Activated T-cell treated with anti-CD3 and anti-CD28 coated beads, Interleukin-2, amount 50 U/mL, for 4 hours (primary cell): ENCODE data around the gene CA10. TPM values are rescaled to one million over a fixed set of nuclear protein-coding genes. Genes with fewer than 3 reads are reported as not detected.

Experiments
- ATAC-seq, 2 donors: fragments of 200-7000 bp; cut with Tn5 transposase; one replicate each; pipeline ENCODE4 v1.10.0; 2021
- DNase-seq: peaks from one replicate; pipeline ENCODE4 v3.0.0-alpha.2; 2020
- H3K27me3 Mint-ChIP-seq: one replicate; pipeline ENCODE4 v1.8.0; 2021; ENCODE audit warnings: low read depth, mixed read lengths
- H3K36me3 Mint-ChIP-seq: one replicate; pipeline ENCODE4 v1.8.0; 2022; ENCODE audit warnings: mixed read lengths; ENCODE audit not compliant: insufficient read depth
- H3K4me1 Mint-ChIP-seq: one replicate; pipeline ENCODE4 v1.8.0; 2021; ENCODE audit warnings: low read depth, mixed read lengths
- H3K4me3 Mint-ChIP-seq: one replicate; pipeline ENCODE4 v1.8.0; 2021; ENCODE audit warnings: mild to moderate bottlenecking, moderate library complexity, mixed read lengths
- H3K9me3 Mint-ChIP-seq: one replicate; pipeline ENCODE4 v1.8.0; 2021; ENCODE audit warnings: mixed read lengths
- total RNA-seq, 3 donors: library from RNA; stranded (reverse); gene quantifications; one replicate each; pipeline ENCODE4 v1.2.1, GENCODE V29; 2021

Gene CA10
- total RNA-seq, 3 donors from 2014 or later: not detected

- Mint-ChIP-seq H3K27me3 (peaks cover 2% of the 10 kb centered on the region), H3K4me1 (no peaks in the 10 kb centered on the region), H3K9me3 (peaks cover 7% of the 10 kb centered on the region), H3K4me3 (no peak overlapping the region), H3K36me3 (no peaks in the 10 kb centered on the region)
- ATAC-seq (no peak), DNase-seq (no peak)
Measured at GRCh38 chr17:51869387-51869786, 289.1 kb downstream of the CA10 start.

GRCh38 chr17:51860954-51861561 is 297.5 kb downstream of the CA10 start:
- H3K4me3 Mint-ChIP-seq: no peak overlapping the region
- H3K27me3 Mint-ChIP-seq: peaks cover 3% of the 10 kb centered on the region
- no peaks in the 10 kb centered on the region for H3K36me3 Mint-ChIP-seq
- DNase-seq (no peak), ATAC-seq (no peak)
- H3K9me3 Mint-ChIP-seq: no peaks in the 10 kb centered on the region
- no peaks in the 10 kb centered on the region for H3K4me1 Mint-ChIP-seq

DNA sequence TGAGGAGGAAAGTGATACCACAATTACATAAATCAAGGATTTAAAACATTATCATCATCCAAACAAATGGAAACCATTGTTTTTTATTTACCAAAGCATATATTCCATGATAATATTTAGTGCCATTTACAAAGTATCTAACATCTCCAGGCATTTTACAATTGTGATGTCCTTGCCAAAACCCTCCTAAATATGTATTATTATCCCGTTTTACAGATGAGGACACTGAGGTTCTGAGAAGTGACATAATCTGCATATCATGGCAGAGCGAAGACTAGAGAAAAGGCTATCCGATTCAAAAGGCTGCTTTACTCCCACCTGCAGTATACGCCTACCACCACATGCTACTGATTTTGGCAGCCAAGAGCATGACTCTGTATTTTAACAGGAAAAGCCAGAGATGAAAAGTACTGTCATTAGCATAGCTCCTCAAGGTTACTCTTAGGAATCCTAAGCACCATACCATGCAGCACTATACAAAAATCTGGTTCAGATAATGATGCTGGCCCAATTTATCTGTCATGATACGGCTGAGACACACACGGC is 301.4 kb downstream of the CA10 start:
- Mint-ChIP-seq H3K4me3 (no peak overlapping the region), H3K36me3 (no peaks in the 10 kb centered on the region), H3K9me3 (no peaks in the 10 kb centered on the region), H3K4me1 (no peaks in the 10 kb centered on the region), H3K27me3 (peaks cover 6% of the 10 kb centered on the region)
- DNase-seq: no peak
- no peak for ATAC-seq

GRCh38 chr17:51855806-51856205 is 302.7 kb downstream of the CA10 start:
- H3K4me1 Mint-ChIP-seq: no peaks in the 10 kb centered on the region
- DNase-seq: no peak
- H3K9me3 Mint-ChIP-seq: no peaks in the 10 kb centered on the region
- no peak overlapping the region for H3K4me3 Mint-ChIP-seq
- H3K36me3 Mint-ChIP-seq: no peaks in the 10 kb centered on the region
- no peak for ATAC-seq
- H3K27me3 Mint-ChIP-seq: peaks cover 6% of the 10 kb centered on the region

DNA sequence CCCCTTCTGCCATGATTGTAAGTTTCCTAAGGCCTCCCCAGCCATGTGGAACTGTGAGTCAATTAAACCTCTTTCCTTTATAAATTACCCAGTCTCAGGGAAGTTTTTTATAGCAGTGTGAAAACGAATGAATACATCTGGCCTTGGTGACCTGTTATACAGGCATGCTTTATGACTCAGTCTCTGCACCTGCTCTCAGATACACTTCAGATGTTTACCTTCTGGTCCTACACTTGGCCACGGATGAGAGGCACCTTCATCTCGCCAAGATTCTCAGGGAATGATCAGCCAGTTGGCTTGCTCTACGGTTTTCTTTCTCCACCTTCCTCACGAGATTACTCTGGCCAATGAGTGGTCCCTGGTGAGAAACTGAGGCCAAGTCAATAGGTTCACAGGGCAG is 304.7 kb downstream of the CA10 start:
- Mint-ChIP-seq H3K36me3 (no peaks in the 10 kb centered on the region), H3K4me1 (no peaks in the 10 kb centered on the region), H3K9me3 (no peaks in the 10 kb centered on the region), H3K27me3 (peaks cover 6% of the 10 kb centered on the region), H3K4me3 (no peak overlapping the region)
- no peak for ATAC-seq
- no peak for DNase-seq

GRCh38 chr17:51852603-51853002 is 305.9 kb downstream of the CA10 start:
- no peaks in the 10 kb centered on the region for H3K36me3 Mint-ChIP-seq
- no peak overlapping the region for H3K4me3 Mint-ChIP-seq
- no peak for ATAC-seq
- H3K27me3 Mint-ChIP-seq: peaks cover 12% of the 10 kb centered on the region
- no peaks in the 10 kb centered on the region for H3K9me3 Mint-ChIP-seq
- no peaks in the 10 kb centered on the region for H3K4me1 Mint-ChIP-seq
- no peak for DNase-seq

GRCh38 chr17:51850201-51850600 is 308.3 kb downstream of the CA10 start:
- Mint-ChIP-seq H3K4me1 (no peaks in the 10 kb centered on the region), H3K27me3 (peaks cover 12% of the 10 kb centered on the region), H3K9me3 (no peaks in the 10 kb centered on the region), H3K4me3 (no peak overlapping the region), H3K36me3 (no peaks in the 10 kb centered on the region)
- ATAC-seq (no peak), DNase-seq (no peak)

DNA sequence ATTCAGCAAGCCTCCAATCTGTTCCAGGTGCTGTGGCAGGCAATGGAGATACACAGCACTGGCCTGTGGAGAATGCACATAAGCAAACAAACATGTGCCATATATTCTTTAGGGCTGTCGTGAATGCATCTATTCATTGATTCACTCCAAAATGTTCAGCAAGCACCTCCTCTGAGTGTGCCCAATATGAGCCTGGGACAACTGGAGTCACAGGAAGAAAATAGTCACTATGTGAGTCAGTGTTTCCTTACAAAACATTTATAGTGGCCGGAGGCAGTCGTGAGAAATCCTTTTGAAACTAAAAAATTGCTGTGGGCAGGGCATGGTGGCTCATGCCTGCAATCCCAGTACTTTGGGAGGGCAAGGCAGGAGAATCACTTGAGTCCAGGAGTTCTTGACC is 310.1 kb downstream of the CA10 start:
- DNase-seq: no peak
- H3K27me3 Mint-ChIP-seq: peaks cover 12% of the 10 kb centered on the region
- H3K36me3 Mint-ChIP-seq: no peaks in the 10 kb centered on the region
- ATAC-seq: no peak
- H3K9me3 Mint-ChIP-seq: no peaks in the 10 kb centered on the region
- H3K4me3 Mint-ChIP-seq: no peak overlapping the region
- no peaks in the 10 kb centered on the region for H3K4me1 Mint-ChIP-seq

- peaks cover 12% of the 10 kb centered on the region for H3K27me3 Mint-ChIP-seq
- DNase-seq (no peak), ATAC-seq (no peak)
- H3K4me3 Mint-ChIP-seq: no peak overlapping the region
- no peaks in the 10 kb centered on the region for H3K9me3 Mint-ChIP-seq
- no peaks in the 10 kb centered on the region for H3K4me1 Mint-ChIP-seq
- H3K36me3 Mint-ChIP-seq: no peaks in the 10 kb centered on the region
Measured at GRCh38 chr17:51846566-51846965, 311.9 kb downstream of the CA10 start.

DNA sequence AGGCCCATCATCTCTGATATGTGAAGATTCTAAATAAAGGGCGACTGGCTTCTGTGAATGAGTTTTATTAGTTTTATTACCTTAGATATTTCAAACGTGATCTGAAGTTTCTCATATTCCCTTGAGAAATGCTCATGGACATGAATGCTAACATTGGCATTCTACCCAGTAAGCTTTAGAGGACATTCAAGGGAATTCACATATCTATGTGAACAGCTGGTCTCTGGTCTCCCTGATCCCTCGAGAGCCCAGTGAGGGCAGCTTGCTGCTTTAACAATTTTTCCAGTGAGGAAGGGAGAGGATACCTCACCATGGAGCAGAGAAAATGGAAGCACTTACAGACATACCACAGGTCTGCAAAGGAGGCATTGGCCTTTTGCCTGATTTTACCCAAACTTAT is 312.7 kb downstream of the CA10 start:
- no peak for ATAC-seq
- Mint-ChIP-seq H3K9me3 (no peaks in the 10 kb centered on the region), H3K27me3 (peaks cover 12% of the 10 kb centered on the region), H3K4me1 (no peaks in the 10 kb centered on the region), H3K4me3 (no peak overlapping the region), H3K36me3 (no peaks in the 10 kb centered on the region)
- DNase-seq: no peak

DNA sequence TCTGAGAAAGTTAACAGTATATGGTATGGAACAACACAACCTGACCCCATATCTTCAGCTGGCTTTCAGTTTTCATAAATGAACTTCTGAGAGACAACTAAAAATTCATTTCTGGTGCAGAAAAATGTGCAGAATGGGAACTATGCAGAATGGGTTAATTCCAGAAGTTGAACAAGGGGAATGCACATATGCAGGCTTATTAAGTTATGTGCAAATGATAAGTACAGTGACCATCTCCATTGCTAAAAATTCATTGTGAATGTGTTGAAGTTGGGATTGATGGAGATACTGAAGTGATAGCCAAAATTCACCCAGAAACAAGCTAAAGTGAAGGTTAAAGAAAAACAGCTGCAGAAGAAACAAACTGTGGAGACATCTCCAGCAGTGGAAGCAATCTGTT is 315.8 kb downstream of the CA10 start:
- Mint-ChIP-seq H3K27me3 (peaks cover 6% of the 10 kb centered on the region), H3K4me3 (no peak overlapping the region), H3K36me3 (no peaks in the 10 kb centered on the region), H3K9me3 (no peaks in the 10 kb centered on the region), H3K4me1 (no peaks in the 10 kb centered on the region)
- no peak for DNase-seq
- ATAC-seq: no peak

GRCh38 chr17:51841669-51842068 is 316.8 kb downstream of the CA10 start:
- H3K9me3 Mint-ChIP-seq: no peaks in the 10 kb centered on the region
- no peak for DNase-seq
- no peak for ATAC-seq
- H3K4me1 Mint-ChIP-seq: no peaks in the 10 kb centered on the region
- H3K27me3 Mint-ChIP-seq: peaks cover 8% of the 10 kb centered on the region
- H3K36me3 Mint-ChIP-seq: no peaks in the 10 kb centered on the region
- no peak overlapping the region for H3K4me3 Mint-ChIP-seq

GRCh38 chr17:51840688-51841087 is 317.8 kb downstream of the CA10 start:
- DNase-seq (no peak), ATAC-seq (no peak)
- Mint-ChIP-seq H3K4me1 (no peaks in the 10 kb centered on the region), H3K27me3 (peaks cover 6% of the 10 kb centered on the region), H3K4me3 (no peak overlapping the region), H3K36me3 (no peaks in the 10 kb centered on the region), H3K9me3 (no peaks in the 10 kb centered on the region)

GRCh38 chr17:51833620-51834019 is 324.9 kb downstream of the CA10 start:
- Mint-ChIP-seq H3K36me3 (no peaks in the 10 kb centered on the region), H3K27me3 (peaks cover 6% of the 10 kb centered on the region), H3K9me3 (no peaks in the 10 kb centered on the region), H3K4me3 (no peak overlapping the region), H3K4me1 (no peaks in the 10 kb centered on the region)
- ATAC-seq (no peak), DNase-seq (no peak)

DNA sequence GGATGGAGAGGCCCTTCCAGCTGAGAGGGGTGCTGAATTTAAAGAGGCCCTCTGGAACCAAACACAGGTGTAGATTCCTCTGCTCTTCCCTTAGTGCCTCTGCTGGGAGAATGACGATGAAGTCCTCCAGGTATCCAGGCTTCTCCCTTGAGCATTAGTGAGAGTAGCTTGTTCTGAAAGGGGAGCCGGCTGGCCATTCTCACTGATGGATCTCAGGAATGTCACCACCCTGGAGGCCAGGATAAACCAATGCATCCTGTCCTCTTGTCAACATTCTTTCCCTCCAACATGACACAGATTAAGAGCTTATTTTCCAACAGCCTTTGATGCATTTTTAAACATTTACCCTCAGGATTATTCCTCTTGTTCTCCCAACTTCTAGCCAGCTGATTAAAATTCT is 325.5 kb downstream of the CA10 start:
- Mint-ChIP-seq H3K4me3 (no peak overlapping the region), H3K27me3 (peaks cover 6% of the 10 kb centered on the region), H3K9me3 (no peaks in the 10 kb centered on the region), H3K4me1 (no peaks in the 10 kb centered on the region), H3K36me3 (no peaks in the 10 kb centered on the region)
- no peak for ATAC-seq
- no peak for DNase-seq
